Osteoblast (primary cell): ENCODE data around the gene SLC19A1. TPM values are rescaled to one million over a fixed set of nuclear protein-coding genes. Genes with fewer than 3 reads are reported as not detected.
A peak's percentile ranks its signal among the peaks of the same experiment; 100 is the strongest.
"Not testable (repeated sequence)": the region's sequence is repeated elsewhere in the genome, so short reads cannot be mapped to it uniquely, and the experiment has no call there.

Experiments
- DNase-seq: peaks from one replicate; pipeline ENCODE4 v3.0.0; 2011; ENCODE audit warnings: low spot score, mixed read lengths; ENCODE audit not compliant: insufficient read length; ENCODE audit errors: missing footprints
- H2AFZ ChIP-seq: 2 replicates; pipeline ENCODE4 v1.6.0; 2011; ENCODE audit warnings: mild to moderate bottlenecking, low read length
- H3K27ac ChIP-seq: 2 replicates; pipeline ENCODE4 v1.5.1; 2011; ENCODE audit warnings: mild to moderate bottlenecking, low read depth, low read length, moderate library complexity
- H3K27me3 ChIP-seq: 2 replicates; pipeline ENCODE4 v1.6.0; 2012; ENCODE audit warnings: mild to moderate bottlenecking, control low read depth, inconsistent platforms, low read length, moderate library complexity; ENCODE audit not compliant: insufficient read depth
- H3K36me3 ChIP-seq: 2 replicates; pipeline ENCODE4 v1.5.1; 2011; ENCODE audit warnings: mild to moderate bottlenecking, low read length, control low read depth, moderate library complexity; ENCODE audit not compliant: insufficient read depth
- H3K4me1 ChIP-seq: 2 replicates; pipeline ENCODE4 v1.5.1; 2011; ENCODE audit warnings: mild to moderate bottlenecking, low read length, control low read depth, moderate library complexity; ENCODE audit not compliant: insufficient read depth
- H3K4me2 ChIP-seq: 2 replicates; pipeline ENCODE4 v1.6.0; 2011; ENCODE audit warnings: mild to moderate bottlenecking, low read length; ENCODE audit not compliant: insufficient read depth
- H3K4me3 ChIP-seq: fragments of 200-600 bp; sonication (generic); 3 replicates; pipeline ENCODE4 v1.5.1; 2012; ENCODE audit warnings: mild to moderate bottlenecking, low read length, inconsistent platforms; ENCODE audit not compliant: insufficient read depth
- H3K79me2 ChIP-seq: 2 replicates; pipeline ENCODE4 v1.6.0; 2012; ENCODE audit warnings: mild to moderate bottlenecking, low read length, control low read depth, inconsistent platforms; ENCODE audit not compliant: insufficient read depth
- H3K9me3 ChIP-seq: 2 replicates; pipeline ENCODE4 v1.5.1; 2011; ENCODE audit warnings: low read depth, low read length, control low read depth
- H4K20me1 ChIP-seq: 2 replicates; pipeline ENCODE4 v1.6.0; 2012; ENCODE audit warnings: mild to moderate bottlenecking, low read length, control low read depth; ENCODE audit not compliant: insufficient read depth
- total RNA-seq: library from RNA; depleted of rRNA; stranded (reverse); fragments of >200 nt; gene quantifications from 2 replicates; pipeline ENCODE4 v1.2.3, GENCODE V29; 2012
- TF ChIP-seq, protein P1 (sequence below): IDR thresholded peaks from 2 replicates; pipeline ENCODE4 v1.5.1; 2011; ENCODE audit warnings: mild to moderate bottlenecking, low read depth, low read length, moderate library complexity; ENCODE audit errors: extremely low read depth

The SLC19A1 gene
- total RNA-seq, 1 donor: 2.9 TPM

DNA sequence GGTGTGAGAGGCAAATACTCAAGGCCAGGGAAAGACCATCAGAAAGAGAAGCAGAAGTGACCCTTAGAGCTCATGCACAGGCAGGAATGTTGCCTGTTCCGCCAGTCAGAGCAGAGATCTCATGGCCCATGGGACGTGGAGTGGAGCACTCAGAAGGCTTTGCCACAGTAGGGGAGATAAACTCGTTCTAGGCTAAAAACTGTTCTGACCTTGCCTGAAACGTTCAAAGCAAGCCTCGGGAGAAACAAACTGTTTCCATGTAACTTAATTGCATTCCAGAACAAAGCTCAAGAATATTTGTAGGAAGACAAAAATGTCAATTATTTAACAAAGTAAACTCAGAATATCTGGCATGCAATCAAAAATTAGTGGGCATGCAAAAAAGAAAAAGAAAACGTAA lies 20.7 kb upstream of the SLC19A1 start:
- DNase-seq: no peak
- H3K4me2 ChIP-seq: no peak overlapping the region
- H3K9me3 ChIP-seq: no peaks in the 10 kb centered on the region
- no peaks in the 10 kb centered on the region for H3K79me2 ChIP-seq
- H2AFZ ChIP-seq: no peak overlapping the region
- TF ChIP-seq, protein P1, sequence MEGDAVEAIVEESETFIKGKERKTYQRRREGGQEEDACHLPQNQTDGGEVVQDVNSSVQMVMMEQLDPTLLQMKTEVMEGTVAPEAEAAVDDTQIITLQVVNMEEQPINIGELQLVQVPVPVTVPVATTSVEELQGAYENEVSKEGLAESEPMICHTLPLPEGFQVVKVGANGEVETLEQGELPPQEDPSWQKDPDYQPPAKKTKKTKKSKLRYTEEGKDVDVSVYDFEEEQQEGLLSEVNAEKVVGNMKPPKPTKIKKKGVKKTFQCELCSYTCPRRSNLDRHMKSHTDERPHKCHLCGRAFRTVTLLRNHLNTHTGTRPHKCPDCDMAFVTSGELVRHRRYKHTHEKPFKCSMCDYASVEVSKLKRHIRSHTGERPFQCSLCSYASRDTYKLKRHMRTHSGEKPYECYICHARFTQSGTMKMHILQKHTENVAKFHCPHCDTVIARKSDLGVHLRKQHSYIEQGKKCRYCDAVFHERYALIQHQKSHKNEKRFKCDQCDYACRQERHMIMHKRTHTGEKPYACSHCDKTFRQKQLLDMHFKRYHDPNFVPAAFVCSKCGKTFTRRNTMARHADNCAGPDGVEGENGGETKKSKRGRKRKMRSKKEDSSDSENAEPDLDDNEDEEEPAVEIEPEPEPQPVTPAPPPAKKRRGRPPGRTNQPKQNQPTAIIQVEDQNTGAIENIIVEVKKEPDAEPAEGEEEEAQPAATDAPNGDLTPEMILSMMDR: no peak
- no peaks in the 10 kb centered on the region for H3K36me3 ChIP-seq
- no peak overlapping the region for H3K27ac ChIP-seq
- no peaks in the 10 kb centered on the region for H4K20me1 ChIP-seq
- H3K4me3 ChIP-seq: no peak overlapping the region
- H3K27me3 ChIP-seq: peaks cover 52% of the 10 kb centered on the region
- no peaks in the 10 kb centered on the region for H3K4me1 ChIP-seq

DNA sequence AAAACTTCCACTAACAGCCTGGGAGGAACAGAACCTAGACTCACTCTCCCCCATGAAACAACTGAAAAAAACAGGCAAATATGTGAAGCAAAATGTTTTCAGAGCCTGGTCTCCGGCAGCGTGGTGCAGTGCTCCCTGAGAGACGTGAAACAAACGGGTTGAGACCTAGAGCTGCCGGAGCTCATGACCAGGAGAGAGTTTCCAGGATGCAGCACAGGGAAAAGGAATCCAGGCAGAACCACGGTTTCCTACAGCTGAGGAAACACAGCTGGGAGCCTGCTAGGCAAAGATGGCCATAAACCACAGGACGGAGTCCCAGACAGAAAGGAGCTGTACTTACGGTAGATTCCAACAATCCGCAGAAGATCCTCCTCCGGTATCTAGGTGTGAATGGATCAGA lies 20.2 kb upstream of the SLC19A1 start:
- H3K4me2 ChIP-seq: no peak overlapping the region
- H3K36me3 ChIP-seq: no peaks in the 10 kb centered on the region
- DNase-seq: no peak
- no peak overlapping the region for H3K4me3 ChIP-seq
- no peaks in the 10 kb centered on the region for H4K20me1 ChIP-seq
- H3K9me3 ChIP-seq: no peaks in the 10 kb centered on the region
- no peak overlapping the region for H2AFZ ChIP-seq
- H3K27ac ChIP-seq: no peak overlapping the region
- TF ChIP-seq, protein P1: no peak
- peaks cover 46% of the 10 kb centered on the region for H3K27me3 ChIP-seq
- no peaks in the 10 kb centered on the region for H3K79me2 ChIP-seq
- no peaks in the 10 kb centered on the region for H3K4me1 ChIP-seq

DNA sequence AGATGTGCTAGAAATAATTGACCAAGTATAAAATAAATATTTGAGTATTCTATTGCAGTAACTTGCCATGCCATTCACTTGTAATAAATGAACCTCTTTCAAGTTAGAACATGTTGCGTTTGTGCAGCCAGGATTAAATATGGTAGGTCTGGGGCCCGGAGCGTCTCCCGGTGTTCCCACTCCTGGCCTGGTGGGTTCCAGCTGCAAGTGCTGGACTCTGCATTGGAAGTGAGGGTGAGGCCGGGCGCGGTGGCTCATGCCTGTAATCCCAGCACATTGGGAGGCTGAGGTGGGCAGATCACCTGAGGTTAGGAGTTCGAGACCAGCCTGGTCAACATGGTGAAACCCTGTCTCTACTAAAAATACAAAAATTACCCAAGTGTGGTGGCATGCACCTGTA lies 19.0 kb upstream of the SLC19A1 start:
- not testable (repeated sequence) for H3K4me3 ChIP-seq, H4K20me1 ChIP-seq, H3K9me3 ChIP-seq, H3K36me3 ChIP-seq, H2AFZ ChIP-seq, H3K4me1 ChIP-seq, H3K79me2 ChIP-seq, H3K27ac ChIP-seq, H3K4me2 ChIP-seq
- peaks cover 36% of the 10 kb centered on the region for H3K27me3 ChIP-seq
- DNase-seq: peak; percentile 27

DNA sequence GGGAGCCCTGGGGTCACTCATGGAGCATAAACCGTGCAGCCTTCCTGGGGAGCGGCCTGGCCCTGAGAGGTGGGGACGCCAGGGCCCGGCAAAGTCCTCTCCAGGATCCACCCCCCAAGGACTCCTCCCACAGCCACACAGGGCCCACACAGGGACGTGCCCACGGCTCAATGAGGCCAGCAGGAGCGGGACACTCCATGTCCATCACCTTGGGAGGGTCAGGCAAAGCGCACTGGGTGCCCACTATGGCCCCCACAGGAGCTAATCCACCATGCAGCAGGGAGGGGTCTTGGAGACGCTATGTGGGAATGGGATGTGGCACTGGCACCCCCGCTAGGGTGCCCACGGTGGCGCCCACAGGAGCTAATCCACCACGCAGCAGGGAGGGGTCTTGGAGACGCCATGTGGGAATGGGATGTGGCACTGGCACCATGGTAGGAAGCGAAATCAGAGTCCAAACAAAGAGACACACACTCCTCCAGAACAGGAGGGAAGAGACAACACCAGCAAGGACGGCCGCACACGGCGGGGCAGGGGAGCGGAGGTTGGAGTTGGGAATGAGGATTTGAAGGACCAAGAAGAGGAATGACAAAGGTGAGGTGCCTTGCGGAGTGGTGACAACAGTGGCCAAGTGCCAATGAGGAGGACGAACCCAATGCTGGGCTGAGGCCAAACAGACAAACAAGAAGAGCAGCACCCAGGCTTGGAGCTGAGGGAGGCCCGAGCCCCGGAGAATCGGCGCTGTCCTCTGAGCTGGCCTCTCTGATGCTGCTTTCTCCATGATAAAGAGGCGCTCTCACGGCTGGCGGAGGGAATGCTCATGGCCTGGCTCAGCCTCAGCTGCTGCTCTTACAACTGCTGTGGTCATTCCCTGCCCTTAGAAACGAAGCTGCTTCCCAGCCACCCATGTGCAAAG lies 18.1 kb upstream of the SLC19A1 start:
- Histone ChIP-seq H2AFZ (no peak overlapping the region), H3K27me3 (peaks cover 30% of the 10 kb centered on the region), H4K20me1 (no peaks in the 10 kb centered on the region), H3K27ac (no peak overlapping the region), H3K4me1 (peaks cover 6% of the 10 kb centered on the region), H3K9me3 (no peaks in the 10 kb centered on the region), H3K4me3 (no peak overlapping the region), H3K79me2 (no peaks in the 10 kb centered on the region), H3K36me3 (no peaks in the 10 kb centered on the region), H3K4me2 (no peak overlapping the region)
- TF ChIP-seq, protein P1: no peak
- DNase-seq: peak; percentile 81
